ENCODE results near the gene CHST11.

The CHST11 gene

GRCh38 chr12:104503191-104503590, 46.4 kb downstream of the CHST11 start:
- no peak for FAIRE-seq

DNA sequence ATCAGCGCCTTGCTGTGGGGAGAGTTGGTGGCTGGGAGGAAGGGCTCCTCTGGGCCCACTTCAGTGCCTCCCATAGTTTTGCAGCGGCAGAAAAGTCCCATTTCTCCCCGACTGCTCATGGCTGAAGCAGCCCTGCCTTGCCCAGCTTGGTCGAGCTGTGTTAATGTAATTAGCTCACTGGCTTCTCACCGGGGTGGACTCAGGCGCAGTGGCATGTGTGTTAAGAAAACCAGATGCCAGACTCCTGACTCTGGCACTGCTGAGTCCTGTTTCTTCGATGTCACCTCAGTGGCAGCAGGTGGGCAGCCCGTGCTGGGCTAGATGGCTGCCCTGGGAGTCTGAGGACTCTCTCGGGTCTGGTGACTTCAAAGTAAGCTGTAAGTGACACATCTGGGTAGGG, 47.4 kb downstream of the CHST11 start:
- DNase-seq (ENCODE audit: low spot score) (no peak), FAIRE-seq (no peak)

More at GRCh38 chr12:104503191-104503590, 46.4 kb downstream of the CHST11 start:
- DNase-seq (ENCODE audit: low spot score) = no peak

GRCh38 chr12:104505095-104505818, 48.5 kb downstream of the CHST11 start:
- FAIRE-seq = no peak
- no peak for DNase-seq (ENCODE audit: low spot score)

GRCh38 chr12:104506676-104507401, 50.1 kb downstream of the CHST11 start:
- no peak for DNase-seq (ENCODE audit: low spot score)

GRCh38 chr12:104507672-104508071, 50.9 kb downstream of the CHST11 start:
- no peak for DNase-seq (ENCODE audit: low spot score)
- FAIRE-seq = no peak

More at GRCh38 chr12:104506676-104507401, 50.1 kb downstream of the CHST11 start:
- no peak for FAIRE-seq

GRCh38 chr12:104508752-104509446, 52.2 kb downstream of the CHST11 start:
- FAIRE-seq = no peak
- no peak for DNase-seq (ENCODE audit: low spot score)

DNA sequence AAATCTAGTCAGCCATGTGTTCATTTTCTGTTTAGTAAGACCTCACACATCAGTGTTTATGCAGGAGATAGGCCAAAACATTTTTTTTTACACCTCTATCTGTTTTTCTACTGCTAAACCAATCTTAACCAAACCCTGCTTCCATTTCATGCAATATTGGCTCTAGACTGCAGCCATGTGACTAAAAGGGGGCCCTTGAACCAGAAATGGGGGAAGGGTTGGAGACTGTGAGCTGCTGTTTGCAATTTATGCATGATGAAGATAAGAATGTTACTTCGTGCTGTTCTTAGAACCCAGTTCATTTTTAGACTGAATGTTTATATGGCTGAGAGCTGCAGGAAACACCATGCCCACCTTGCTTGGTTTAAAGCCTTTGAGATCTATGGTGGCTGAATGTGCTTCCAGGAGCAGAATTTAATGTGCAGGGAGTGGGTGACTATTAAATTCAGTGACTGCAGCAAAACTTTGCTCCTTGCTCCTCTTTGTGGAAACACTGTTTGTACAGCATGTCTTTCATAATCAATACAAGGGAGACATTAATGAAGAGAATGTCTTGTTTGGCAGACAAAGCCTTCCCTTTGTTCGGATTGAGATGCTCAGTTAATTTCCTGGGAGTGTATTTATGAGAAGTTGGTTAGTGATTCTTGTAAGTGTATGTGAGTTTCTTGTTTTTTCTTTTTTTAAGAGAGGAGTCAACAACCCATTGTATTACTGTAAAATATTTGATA, 53.6 kb downstream of the CHST11 start:
- DNase-seq (ENCODE audit: low spot score) (no peak), FAIRE-seq (no peak)

DNA sequence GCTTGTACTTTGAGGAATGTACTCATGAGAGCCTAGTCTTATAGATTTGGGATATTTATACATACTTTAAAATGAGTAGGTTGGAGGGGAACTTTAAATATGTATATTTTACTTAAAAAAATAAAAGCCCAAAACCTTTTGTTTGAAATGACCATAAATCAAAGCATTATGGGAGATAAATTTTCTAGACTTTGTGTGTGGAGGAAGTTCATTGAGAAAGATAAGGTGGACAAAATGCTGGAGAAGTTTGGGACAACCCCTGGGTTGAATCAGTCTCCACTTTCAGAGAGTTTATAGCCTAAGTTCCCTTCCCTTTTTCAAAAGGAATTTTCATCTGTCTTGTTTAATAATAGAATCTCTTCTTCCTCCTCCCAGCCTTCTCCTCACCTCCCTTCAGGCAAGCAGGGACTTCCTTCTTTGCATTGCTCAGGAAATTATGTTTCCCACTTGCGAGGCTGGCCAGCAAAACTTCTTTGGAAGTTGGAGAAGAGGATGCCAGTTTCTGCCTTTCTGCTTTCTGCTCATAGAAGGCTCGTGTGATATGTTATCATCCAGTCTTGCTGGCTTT, 54.2 kb downstream of the CHST11 start:
- no peak for FAIRE-seq
- no peak for DNase-seq (ENCODE audit: low spot score)

- DNase-seq (ENCODE audit: low spot score) (no peak), FAIRE-seq (no peak)
Observed at GRCh38 chr12:104513681-104514080, 56.9 kb downstream of the CHST11 start.

DNA sequence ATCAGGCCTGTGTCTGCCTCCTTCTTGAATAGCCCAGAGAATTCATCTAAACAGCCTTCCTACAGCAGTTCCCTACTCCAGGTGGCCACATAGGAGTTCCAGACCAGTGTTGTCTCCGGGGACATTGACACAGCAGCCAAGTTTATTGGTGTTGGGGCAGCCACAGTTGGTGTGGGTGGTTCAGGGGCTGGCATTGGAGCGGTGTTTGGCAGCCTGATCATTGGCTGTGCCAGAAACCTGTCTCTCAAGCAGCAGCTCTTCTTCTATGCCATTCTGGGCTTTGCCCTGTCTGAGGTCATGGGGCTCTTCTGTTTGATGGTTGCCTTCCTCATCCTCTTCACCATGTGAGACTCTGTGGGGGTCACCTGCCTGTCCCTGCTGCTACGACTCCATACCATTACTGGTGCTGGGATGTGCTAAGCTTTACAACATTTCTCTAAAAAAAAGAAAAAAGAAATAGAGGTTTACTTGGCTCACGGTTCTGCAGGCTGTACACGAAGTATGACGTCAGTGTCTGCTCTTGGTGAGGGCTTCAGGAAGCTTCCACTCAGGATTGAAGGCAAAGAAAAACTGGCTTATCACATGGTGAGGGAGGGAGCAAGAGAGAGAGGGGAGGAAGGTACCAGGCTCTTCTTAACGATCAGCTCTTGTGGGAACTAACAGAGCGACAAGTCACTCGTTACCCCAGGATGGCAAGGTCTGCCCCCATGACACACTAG, 57.5 kb downstream of the CHST11 start:
- DNase-seq (ENCODE audit: low spot score) (no peak), FAIRE-seq (no peak)

DNA sequence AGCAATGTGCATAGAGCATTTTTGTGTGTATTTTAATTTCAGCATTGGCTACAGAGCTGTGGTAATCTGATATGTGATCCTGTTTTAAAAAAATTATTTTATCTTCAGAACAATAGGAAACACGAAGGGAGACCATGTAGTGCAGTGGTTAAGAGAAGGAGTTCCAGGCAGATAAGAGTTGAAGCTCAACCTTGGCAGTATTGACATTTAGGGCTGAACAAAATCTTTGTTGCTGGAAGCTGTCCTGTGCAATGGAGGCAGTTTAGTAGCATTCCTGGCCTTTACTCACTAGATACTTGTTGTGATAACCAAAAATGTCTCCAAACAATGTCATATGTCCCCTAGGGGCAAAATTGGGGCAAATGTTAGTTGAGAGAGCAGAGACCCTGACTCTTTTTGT, 59.2 kb downstream of the CHST11 start:
- FAIRE-seq = no peak
- no peak for DNase-seq (ENCODE audit: low spot score)

GRCh38 chr12:104516821-104517220, 60.1 kb downstream of the CHST11 start:
- no peak for DNase-seq (ENCODE audit: low spot score)
- no peak for FAIRE-seq

GRCh38 chr12:104517880-104518279, 61.1 kb downstream of the CHST11 start:
- FAIRE-seq (no peak), DNase-seq (ENCODE audit: low spot score) (no peak)

- DNase-seq (ENCODE audit: low spot score) (no peak), FAIRE-seq (no peak)
Observed at GRCh38 chr12:104519190-104520019, 62.7 kb downstream of the CHST11 start.

DNA sequence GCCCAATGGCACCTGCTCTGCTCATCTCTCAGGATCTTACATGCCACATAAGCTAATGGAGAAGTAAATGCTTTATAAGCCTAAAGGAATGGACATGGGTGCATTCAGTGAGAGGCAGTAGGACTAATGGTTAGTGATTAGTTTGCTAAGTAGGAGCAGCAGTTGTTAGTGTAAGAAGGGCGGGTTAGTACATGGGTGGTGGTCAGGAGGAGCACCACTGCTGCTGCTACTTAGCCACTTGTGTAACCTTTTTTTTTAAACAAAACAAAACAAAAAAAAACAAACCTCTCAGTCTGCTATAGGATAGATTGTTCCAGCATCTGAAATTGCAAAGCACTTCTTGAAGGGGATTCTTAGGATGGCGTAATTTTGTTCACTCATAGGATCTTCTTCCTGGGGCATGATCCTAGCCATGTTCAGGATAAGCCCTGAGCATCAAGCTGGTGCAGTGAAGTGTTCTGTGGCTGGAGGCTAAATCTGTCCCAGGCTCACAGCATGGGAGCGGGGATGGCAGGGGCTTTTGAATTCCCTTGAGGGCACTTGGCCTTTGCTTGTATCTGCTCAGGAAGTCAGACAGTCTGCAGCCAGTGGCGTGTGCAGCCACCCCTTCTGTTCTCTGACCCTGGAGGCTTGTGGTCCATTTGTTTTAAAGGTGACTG, 63.6 kb downstream of the CHST11 start:
- no peak for DNase-seq (ENCODE audit: low spot score)
- no peak for FAIRE-seq

GRCh38 chr12:104521731-104522130, 65.0 kb downstream of the CHST11 start:
- no peak for FAIRE-seq
- peak; percentile 5 for DNase-seq (ENCODE audit: low spot score)

GRCh38 chr12:104522985-104523722, 66.4 kb downstream of the CHST11 start:
- no peak for DNase-seq (ENCODE audit: low spot score)
- no peak for FAIRE-seq

DNA sequence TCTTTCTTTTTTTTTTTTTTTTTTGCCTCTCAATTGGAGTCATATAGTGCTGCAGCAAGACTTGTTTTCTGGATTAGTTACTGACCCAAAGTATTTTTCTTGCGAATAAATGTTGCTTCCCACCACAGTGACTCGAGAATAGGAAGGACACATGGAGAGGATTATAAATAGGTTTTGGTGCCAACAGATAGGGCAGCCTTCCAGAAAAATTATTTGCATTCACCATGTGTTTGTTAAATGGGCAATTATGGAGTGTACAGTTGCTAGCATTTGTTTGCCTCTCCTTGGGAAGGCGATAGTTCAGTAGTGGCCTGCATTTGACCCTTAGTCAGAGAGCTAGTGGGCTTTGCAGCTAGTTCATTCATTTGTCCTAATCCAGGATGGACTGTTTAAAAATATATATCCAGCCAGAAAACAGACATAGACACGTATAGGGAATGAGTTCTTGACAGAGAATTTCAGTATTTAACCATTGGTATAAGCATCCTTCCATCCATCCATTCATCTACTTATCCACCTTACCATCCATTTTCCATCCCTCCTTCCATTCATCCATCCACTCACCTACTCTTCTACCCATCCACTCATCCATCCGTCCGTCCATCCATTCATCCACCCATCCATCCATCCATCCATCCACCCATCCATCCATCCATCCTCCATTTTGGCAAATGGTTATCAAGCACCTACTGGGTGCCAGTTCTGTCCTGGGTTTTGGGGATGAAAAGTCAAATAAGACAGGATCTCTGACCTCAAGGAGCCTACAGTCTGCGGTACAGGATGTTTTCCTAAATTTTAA, 67.5 kb downstream of the CHST11 start:
- no peak for FAIRE-seq

More for the DNA sequence above, 67.5 kb downstream of the CHST11 start:
- no peak for DNase-seq (ENCODE audit: low spot score)
